ENCODE results near the gene LRMDA. TPM values are rescaled to one million over a fixed set of nuclear protein-coding genes. Genes with fewer than 3 reads are reported as not detected.

The LRMDA gene
- total RNA-seq, 4 donors from 2014 or later: 0.76 to 6.4 (median 1.3) TPM

- no peak for TF ChIP-seq POLR2A (IDR thresholded peaks at IDR 0.05)
- no peak for TF ChIP-seq CTCF (IDR thresholded peaks at IDR 0.05)
- DNase-seq (ENCODE audit: low spot score in 2 of 2): no peak
- WGBS, 2 donors: 67 to 71% methylated on average over 5 of the region's 5 CpGs
- no peak overlapping the region for H3K4me3 ChIP-seq (ENCODE audit: low read depth, poor library complexity, severe bottlenecking)
- intact Hi-C loops (cut with DNase I; ENCODE audit: low total_unique reads): no loop called here
These were observed 1108.9 kb downstream of the LRMDA start for GRCh38 chr10:76540331-76540730.

- TF ChIP-seq POLR2A (IDR thresholded peaks at IDR 0.05): no peak
- no peak for TF ChIP-seq CTCF (IDR thresholded peaks at IDR 0.05)
- H3K4me3 ChIP-seq (ENCODE audit: low read depth, poor library complexity, severe bottlenecking): no peak overlapping the region
- intact Hi-C loops (cut with DNase I; ENCODE audit: low total_unique reads): no loop called here
- WGBS, 2 donors: 85% methylated on average over 3 of the region's 3 CpGs
- DNase-seq (ENCODE audit: low spot score in 2 of 2): no peak
These were observed 1109.4 kb downstream of the LRMDA start for GRCh38 chr10:76540786-76541185.

GRCh38 chr10:76541852-76542251 lies 1110.4 kb downstream of the LRMDA start:
- no peak for DNase-seq (ENCODE audit: low spot score in 2 of 2)
- no peak overlapping the region for H3K4me3 ChIP-seq (ENCODE audit: low read depth, poor library complexity, severe bottlenecking)
- intact Hi-C loops (cut with DNase I; ENCODE audit: low total_unique reads): no loop called here
- WGBS, 2 donors: 67 to 84% methylated on average over 5 of the region's 5 CpGs
- TF ChIP-seq POLR2A (IDR thresholded peaks at IDR 0.05) (no peak), CTCF (IDR thresholded peaks at IDR 0.05) (no peak)

- 95% methylated on average over 6 of the region's 6 CpGs for WGBS, 2 donors
- no peak overlapping the region for H3K4me3 ChIP-seq (ENCODE audit: low read depth, poor library complexity, severe bottlenecking)
- intact Hi-C loops (cut with DNase I; ENCODE audit: low total_unique reads): no loop called here
- TF ChIP-seq POLR2A (IDR thresholded peaks at IDR 0.05) (no peak), CTCF (IDR thresholded peaks at IDR 0.05) (no peak)
- no peak for DNase-seq (ENCODE audit: low spot score in 2 of 2)
These were observed 1111.0 kb downstream of the LRMDA start for GRCh38 chr10:76542307-76542930.

GRCh38 chr10:76543655-76544054 lies 1112.2 kb downstream of the LRMDA start:
- 73 to 81% methylated on average over 4 of the region's 4 CpGs for WGBS, 2 donors
- no peak for DNase-seq (ENCODE audit: low spot score in 2 of 2)
- no peak overlapping the region for H3K4me3 ChIP-seq (ENCODE audit: low read depth, poor library complexity, severe bottlenecking)
- intact Hi-C loops (cut with DNase I; ENCODE audit: low total_unique reads): no loop called here
- TF ChIP-seq POLR2A (IDR thresholded peaks at IDR 0.05) (no peak), CTCF (IDR thresholded peaks at IDR 0.05) (no peak)

- no peak for DNase-seq (ENCODE audit: low spot score in 2 of 2)
These were observed 1113.4 kb downstream of the LRMDA start for GRCh38 chr10:76544789-76545188.

More at GRCh38 chr10:76544789-76545188, 1113.4 kb downstream of the LRMDA start:
- 73% methylated on average over 1 of the region's 1 CpG for WGBS, 2 donors
- no peak for TF ChIP-seq POLR2A (IDR thresholded peaks at IDR 0.05)
- no peak for TF ChIP-seq CTCF (IDR thresholded peaks at IDR 0.05)
- H3K4me3 ChIP-seq (ENCODE audit: low read depth, poor library complexity, severe bottlenecking): no peak overlapping the region
- intact Hi-C loops (cut with DNase I; ENCODE audit: low total_unique reads): no loop called here
